ENCODE measurements around the gene VAV3.

GRCh38 chr1:107702946-107703571, 261.9 kb downstream of the VAV3 start:
- TF ChIP-seq CTCF (IDR thresholded peaks at IDR 0.05) (no peak), POLR2A (IDR thresholded peaks at IDR 0.05) (no peak)
